Panc1 (cell line): Measurements from ENCODE around the gene CFAP251. TPM values are rescaled to one million over a fixed set of nuclear protein-coding genes. Genes with fewer than 3 reads are reported as not detected.

Source experiments
- ATAC-seq: fragments of 200-7000 bp; cut with Tn5 transposase; 2 replicates; pipeline ENCODE4 v1.9.1; 2020; ENCODE audit warnings: mild to moderate bottlenecking, moderate library complexity
- BruUV-seq: library from RNA; stranded (reverse); fragments of 400-500 nt; replicated peaks from 2 replicates; lab custom pipeline; 2021; lab: Mats Ljungman, UMichigan
- CTCF ChIA-PET: fragments of 300-600 bp; sonication (Branson Sonifier 250); formaldehyde crosslinking; loops from one replicate; lab custom pipeline; 2022; ENCODE audit warnings: antibody characterized with exemption; lab: Charles Lee
- POLR2A ChIA-PET: fragments of 300-600 bp; sonication (Branson Sonifier 250); formaldehyde crosslinking; loops from one replicate; lab custom pipeline; 2022; ENCODE audit warnings: antibody characterized with exemption; lab: Charles Lee
- DNase-seq: peaks from one replicate; pipeline ENCODE4 v3.0.0-alpha.2; 2010; ENCODE audit warnings: low read depth, low spot score
- H3K27ac ChIP-seq: 2 replicates; pipeline ENCODE4 v1.5.1; 2011; ENCODE audit warnings: mild to moderate bottlenecking, low read length, inconsistent platforms
- H3K27me3 ChIP-seq: fragments of 200-500 bp; sonication (Bioruptor generic); 2 replicates; pipeline ENCODE4 v1.6.0; 2014; ENCODE audit warnings: low read length, inconsistent platforms; ENCODE audit not compliant: control insufficient read depth, insufficient read depth
- H3K36me3 ChIP-seq: fragments of 200-500 bp; sonication (Bioruptor generic); 2 replicates; pipeline ENCODE4 v1.5.1; 2014; ENCODE audit warnings: inconsistent platforms, mild to moderate bottlenecking, low read length, moderate library complexity; ENCODE audit not compliant: control insufficient read depth, insufficient read depth
- H3K4me1 ChIP-seq: 2 replicates; pipeline ENCODE4 v1.5.1; 2011; ENCODE audit warnings: inconsistent platforms, mild to moderate bottlenecking, low read length, moderate library complexity; ENCODE audit not compliant: control insufficient read depth, insufficient read depth
- H3K4me3 ChIP-seq, 2 experiments: 2 replicates each; pipeline ENCODE4 v1.5.1; 2011 to 2012; ENCODE audit warnings: low read depth in 2 of 2, low read length in 2 of 2, mild to moderate bottlenecking in 2 of 2, inconsistent platforms in 1 of 2, moderate library complexity in 1 of 2
- H3K9me3 ChIP-seq: fragments of 200-500 bp; sonication (Bioruptor generic); 2 replicates; pipeline ENCODE4 v1.5.1; 2014; ENCODE audit warnings: low read depth, mild to moderate bottlenecking, inconsistent platforms, low read length, moderate library complexity; ENCODE audit not compliant: control insufficient read depth, insufficient read depth
- CTCF ChIP-seq: fragments of 450-650 bp; IDR thresholded peaks from 2 replicates; pipeline ENCODE4 v1.5.1; 2017; ENCODE audit warnings: mild to moderate bottlenecking
- POLR2AphosphoS5 ChIP-seq: IDR thresholded peaks from 2 replicates; pipeline ENCODE4 v1.6.1; 2012; ENCODE audit warnings: mild to moderate bottlenecking, low read depth, low read length, moderate library complexity
- SIN3A ChIP-seq: IDR thresholded peaks from 2 replicates; pipeline ENCODE4 v1.6.1; 2012; ENCODE audit warnings: low read depth, mild to moderate bottlenecking, low read length, moderate library complexity, borderline replicate concordance; ENCODE audit not compliant: insufficient read depth
- TCF7L2 ChIP-seq: IDR thresholded peaks from 2 replicates; pipeline ENCODE4 v1.6.1; 2011; ENCODE audit warnings: mild to moderate bottlenecking, low read depth, low read length, inconsistent platforms
- in situ Hi-C: cut with HindIII; loops from 2 replicates; pipeline ENCODE4 v1.10.0; 2016; ENCODE audit warnings: low sequenced_read_pairs, low pct_unique_long_range_greater_than_20kb
- intact Hi-C: fragments of 100-400 bp; cut with micrococcal nuclease; formaldehyde crosslinking; loops from one replicate; pipeline ENCODE4 v1.10.0; 2022; ENCODE audit not compliant: unreplicated experiment
- total RNA-seq: library from RNA; stranded (reverse); gene quantifications from one replicate; pipeline ENCODE4 v1.2.1, GENCODE V29; 2021; ENCODE audit not compliant: unreplicated experiment
- TF ChIP-seq, protein P1 (sequence below), 2 experiments: IDR thresholded peaks; 2 replicates each; pipeline ENCODE4 v1.6.1; 2011 to 2012; ENCODE audit warnings: low read depth in 2 of 2, control low read depth in 1 of 2, low read length in 1 of 2, mild to moderate bottlenecking in 1 of 2, moderate library complexity in 1 of 2; ENCODE audit not compliant: insufficient read depth in 1 of 2

The CFAP251 gene
- total RNA-seq, 1 experiment from 2014 or later: 4.2 TPM

DNA sequence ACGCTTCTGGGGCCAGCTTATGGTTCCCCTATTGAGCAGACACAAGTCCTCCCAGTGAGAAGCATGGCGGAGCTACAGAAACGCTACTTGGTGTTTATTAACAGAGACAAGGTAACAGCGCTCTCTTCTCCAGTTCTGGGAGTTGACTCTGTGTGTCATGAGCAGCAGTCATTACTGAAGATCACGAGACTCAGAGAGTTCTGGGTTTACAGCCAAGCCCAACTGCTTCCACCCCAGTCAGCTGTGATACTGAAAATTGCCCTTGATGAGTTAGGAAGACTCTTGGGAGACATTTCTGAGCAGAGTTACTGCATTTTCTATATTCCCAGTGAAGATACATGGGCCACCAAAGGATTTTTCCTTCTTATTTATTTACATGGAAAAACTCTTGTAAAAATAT lies 48.6 kb downstream of the CFAP251 start:
- H3K36me3 ChIP-seq: no peaks in the 10 kb centered on the region
- no peaks in the 10 kb centered on the region for H3K27me3 ChIP-seq
- ChIA-PET POLR2A (no interaction called here), CTCF (interaction anchor here (0.6 to 0.7 kb wide), 2 partner anchors 234 to 258 kb away, joined by 7 to 16 read pairs; no protein-coding TSS in a partner anchor)
- TF ChIP-seq TCF7L2: no peak
- no peak for TF ChIP-seq POLR2AphosphoS5
- TF ChIP-seq CTCF: no peak
- TF ChIP-seq, protein P1, sequence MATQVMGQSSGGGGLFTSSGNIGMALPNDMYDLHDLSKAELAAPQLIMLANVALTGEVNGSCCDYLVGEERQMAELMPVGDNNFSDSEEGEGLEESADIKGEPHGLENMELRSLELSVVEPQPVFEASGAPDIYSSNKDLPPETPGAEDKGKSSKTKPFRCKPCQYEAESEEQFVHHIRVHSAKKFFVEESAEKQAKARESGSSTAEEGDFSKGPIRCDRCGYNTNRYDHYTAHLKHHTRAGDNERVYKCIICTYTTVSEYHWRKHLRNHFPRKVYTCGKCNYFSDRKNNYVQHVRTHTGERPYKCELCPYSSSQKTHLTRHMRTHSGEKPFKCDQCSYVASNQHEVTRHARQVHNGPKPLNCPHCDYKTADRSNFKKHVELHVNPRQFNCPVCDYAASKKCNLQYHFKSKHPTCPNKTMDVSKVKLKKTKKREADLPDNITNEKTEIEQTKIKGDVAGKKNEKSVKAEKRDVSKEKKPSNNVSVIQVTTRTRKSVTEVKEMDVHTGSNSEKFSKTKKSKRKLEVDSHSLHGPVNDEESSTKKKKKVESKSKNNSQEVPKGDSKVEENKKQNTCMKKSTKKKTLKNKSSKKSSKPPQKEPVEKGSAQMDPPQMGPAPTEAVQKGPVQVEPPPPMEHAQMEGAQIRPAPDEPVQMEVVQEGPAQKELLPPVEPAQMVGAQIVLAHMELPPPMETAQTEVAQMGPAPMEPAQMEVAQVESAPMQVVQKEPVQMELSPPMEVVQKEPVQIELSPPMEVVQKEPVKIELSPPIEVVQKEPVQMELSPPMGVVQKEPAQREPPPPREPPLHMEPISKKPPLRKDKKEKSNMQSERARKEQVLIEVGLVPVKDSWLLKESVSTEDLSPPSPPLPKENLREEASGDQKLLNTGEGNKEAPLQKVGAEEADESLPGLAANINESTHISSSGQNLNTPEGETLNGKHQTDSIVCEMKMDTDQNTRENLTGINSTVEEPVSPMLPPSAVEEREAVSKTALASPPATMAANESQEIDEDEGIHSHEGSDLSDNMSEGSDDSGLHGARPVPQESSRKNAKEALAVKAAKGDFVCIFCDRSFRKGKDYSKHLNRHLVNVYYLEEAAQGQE (IDR thresholded peaks at IDR 0.05; ENCODE audit: insufficient read depth in 1 of 2, low read depth in 2 of 2, low read length in 1 of 2): no peak
- TF ChIP-seq SIN3A: no peak
- no peak overlapping the region for H3K27ac ChIP-seq
- H3K4me3 ChIP-seq: no peak overlapping the region
- in situ Hi-C loops: loop anchor here (5.0 kb wide), 1 partner anchor 50 kb away; no protein-coding TSS in a partner anchor
- no peak for DNase-seq
- ATAC-seq: no peak
- no TSS peak for BruUV-seq
- H3K9me3 ChIP-seq: no peaks in the 10 kb centered on the region
- intact Hi-C loops: no loop called here
- H3K4me1 ChIP-seq: no peaks in the 10 kb centered on the region

- POLR2A ChIA-PET: interaction anchor here (0.7 kb wide), 1 partner anchor 29 kb away, joined by 5 read pairs; no protein-coding TSS in a partner anchor
- H3K36me3 ChIP-seq: no peaks in the 10 kb centered on the region
- CTCF ChIA-PET: no interaction called here
Measured at GRCh38 chr12:121968876-121969275, 50.5 kb downstream of the CFAP251 start.

More at GRCh38 chr12:121968876-121969275, 50.5 kb downstream of the CFAP251 start:
- no peak overlapping the region for H3K4me3 ChIP-seq
- intact Hi-C loops (no loop called here), in situ Hi-C loops (loop anchor here (5.0 kb wide), 1 partner anchor 48 kb away; no protein-coding TSS in a partner anchor)
- no peak for DNase-seq
- TF ChIP-seq, protein P1 (IDR thresholded peaks at IDR 0.05; ENCODE audit: insufficient read depth in 1 of 2, low read depth in 2 of 2, low read length in 1 of 2): no peak
- TF ChIP-seq SIN3A (no peak), POLR2AphosphoS5 (no peak), TCF7L2 (no peak)
- H3K4me1 ChIP-seq: no peaks in the 10 kb centered on the region
- no peaks in the 10 kb centered on the region for H3K27me3 ChIP-seq
- H3K9me3 ChIP-seq: no peaks in the 10 kb centered on the region
- no peak overlapping the region for H3K27ac ChIP-seq
- no peak for ATAC-seq
- BruUV-seq: no TSS peak
